HG02943 (cell line): Measurements from ENCODE around the gene FRMD4B.
"Not testable (repeated sequence)": the region's sequence is repeated elsewhere in the genome, so short reads cannot be mapped to it uniquely, and the experiment has no call there.

Experiments
- ATAC-seq: cut with Tn5 transposase; IDR thresholded peaks from one replicate; pipeline ENCODE4 v1.9.1; 2021; ENCODE audit warnings: mild to moderate bottlenecking, low read depth, moderate library complexity; ENCODE audit not compliant: unreplicated experiment

FRMD4B gene

DNA sequence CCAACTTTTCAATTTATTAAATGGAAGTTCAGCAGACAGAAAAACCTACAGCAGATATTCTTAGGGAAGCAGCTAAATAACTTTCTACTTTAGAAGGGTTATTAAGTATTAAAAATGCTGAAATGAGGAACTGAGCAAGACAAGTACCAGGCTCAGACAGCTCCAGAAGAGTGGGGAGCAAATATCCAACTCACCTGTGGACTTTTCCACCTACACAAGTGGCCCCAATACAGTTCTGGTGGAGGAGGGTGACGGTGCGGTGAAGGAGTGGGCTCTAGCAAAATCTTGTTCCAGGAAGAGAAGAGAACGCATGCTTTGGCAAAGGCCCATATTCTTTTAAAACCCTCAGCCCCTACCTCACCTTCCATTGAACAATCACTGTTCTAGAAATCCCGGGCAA is 133.7 kb downstream of the FRMD4B start:
- no peak for ATAC-seq

DNA sequence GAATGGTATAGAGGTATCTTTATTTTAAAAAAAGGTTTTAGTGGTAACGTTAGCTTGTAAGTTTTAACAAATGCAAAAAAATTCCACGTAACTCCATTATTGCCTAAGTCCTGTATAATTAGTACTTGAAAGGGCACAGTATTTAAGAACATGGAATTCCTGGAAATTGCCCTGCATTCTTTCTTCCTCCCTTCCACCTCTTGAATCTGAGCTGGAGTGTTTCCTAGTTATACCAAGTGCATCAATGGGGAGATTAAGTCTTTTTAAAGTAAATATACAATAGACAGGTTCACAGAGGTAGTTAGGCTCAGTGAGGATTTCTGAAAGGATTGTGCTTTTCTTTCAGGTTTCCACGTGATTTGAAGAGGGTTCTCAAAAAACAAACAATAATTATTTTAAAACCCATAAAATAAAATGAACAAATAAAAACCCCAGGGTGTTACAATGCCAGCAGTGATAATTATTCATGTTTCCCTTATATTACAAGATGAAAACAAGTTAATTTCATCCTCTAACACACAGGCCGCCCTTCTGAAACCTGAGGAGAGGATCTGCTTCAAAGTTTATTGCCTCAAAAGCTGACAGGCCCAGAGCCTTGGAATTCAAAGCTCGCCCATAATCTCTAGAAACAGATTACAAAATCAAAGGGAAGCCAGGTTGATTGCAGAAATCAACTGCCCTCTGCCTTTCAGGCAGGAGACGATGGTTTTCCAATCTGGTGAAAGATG is 134.6 kb downstream of the FRMD4B start:
- no peak for ATAC-seq

DNA sequence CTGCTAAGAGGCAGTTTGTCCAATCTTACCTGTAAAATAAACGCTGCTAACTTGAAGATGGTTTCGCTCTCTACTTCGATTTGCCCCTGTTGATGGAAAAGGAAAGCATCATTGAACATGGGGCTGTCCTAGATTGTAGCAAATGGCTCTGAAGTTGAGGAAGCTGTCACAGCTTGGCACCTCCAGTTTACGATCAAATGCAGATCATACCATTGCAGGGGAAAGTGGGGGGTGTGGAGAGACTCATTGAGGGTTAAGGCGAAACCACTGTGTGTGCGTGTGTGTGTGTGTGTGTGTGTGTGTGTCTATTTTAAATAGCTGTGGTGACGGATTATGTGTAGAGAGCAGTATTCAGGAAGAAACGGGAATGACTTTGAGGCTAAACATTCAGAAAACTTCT is 135.9 kb downstream of the FRMD4B start:
- ATAC-seq, result no peak

DNA sequence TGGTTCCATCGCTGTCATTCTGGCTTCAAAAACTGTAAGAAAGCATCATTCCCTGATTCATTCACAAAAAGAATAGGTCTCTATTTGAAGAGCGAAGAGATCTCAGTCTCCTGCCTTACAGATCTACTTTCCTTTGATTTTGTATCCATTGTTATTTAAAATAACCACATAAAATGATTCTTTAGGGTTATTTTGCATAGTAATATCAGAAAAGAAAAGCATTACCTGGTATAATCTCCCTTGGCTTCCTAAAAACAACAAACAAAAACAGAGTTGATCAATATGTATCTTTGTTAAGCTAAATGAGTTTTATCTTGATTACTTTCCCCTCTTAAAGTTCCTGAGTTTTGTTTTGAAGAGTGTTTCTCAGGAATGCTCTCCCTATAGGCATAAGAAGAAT is 136.9 kb downstream of the FRMD4B start:
- no peak for ATAC-seq

DNA sequence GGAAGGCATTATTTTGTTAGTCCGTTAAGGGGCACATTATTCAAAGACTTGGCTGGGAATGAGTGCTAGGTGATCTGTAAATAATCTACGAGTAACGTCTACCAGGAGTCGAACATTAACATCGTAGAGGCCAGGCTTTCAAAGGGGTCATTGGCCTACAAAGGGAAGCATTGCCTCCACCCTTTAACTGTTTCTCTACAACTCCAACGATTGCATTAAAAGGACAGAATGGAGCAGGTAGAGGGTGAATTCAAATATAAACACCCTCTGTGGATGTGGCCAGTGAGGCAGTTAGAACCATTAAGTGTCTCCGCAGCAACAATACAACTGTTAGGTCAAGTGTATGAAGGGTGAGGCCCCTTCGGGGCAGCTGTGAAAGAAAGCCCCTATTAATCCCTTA is 137.5 kb downstream of the FRMD4B start:
- ATAC-seq, result no peak

DNA sequence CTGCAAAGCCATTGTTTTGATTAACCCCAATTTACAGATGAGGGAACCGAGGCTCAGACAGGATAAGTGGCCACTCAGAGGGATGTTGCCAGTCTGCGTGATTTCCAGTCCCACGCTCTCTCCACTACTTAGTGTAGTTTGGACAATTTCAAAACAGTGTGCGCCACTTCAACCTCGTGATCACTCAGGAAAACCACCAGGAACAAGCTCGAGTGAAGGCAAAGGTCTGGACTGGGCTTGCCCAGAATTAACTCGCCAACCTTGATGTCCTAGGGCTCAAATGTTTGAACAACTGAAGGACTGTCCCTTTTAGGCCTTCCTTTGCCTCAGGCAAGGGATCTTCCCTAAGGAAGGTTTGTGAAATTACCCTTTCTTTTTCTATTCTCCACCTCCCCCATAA is 139.3 kb downstream of the FRMD4B start:
- no peak for ATAC-seq

DNA sequence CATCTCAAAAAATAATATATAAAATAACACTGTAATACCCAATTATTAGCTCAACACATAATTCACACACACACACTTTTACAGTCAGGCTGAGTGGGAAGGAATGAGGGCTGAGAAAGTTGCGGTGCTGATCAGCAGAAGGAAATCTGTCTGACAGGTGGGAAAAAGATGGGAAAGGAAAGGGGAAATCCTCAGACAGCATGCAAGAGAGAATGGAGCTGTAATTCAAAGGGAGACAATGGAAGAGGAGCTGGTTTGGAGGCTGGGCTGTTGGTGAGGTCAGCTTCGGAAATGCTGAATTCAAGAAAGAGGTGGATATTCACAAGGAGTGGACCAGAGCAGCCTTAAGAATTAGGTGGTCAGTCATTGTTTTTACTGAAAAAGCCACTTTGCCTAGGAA is 141.8 kb downstream of the FRMD4B start:
- no peak for ATAC-seq

- ATAC-seq, result no peak
Measured at GRCh38 chr3:69241769-69242168, 144.1 kb downstream of the FRMD4B start.

GRCh38 chr3:69240651-69241568 is 145.0 kb downstream of the FRMD4B start:
- no peak for ATAC-seq

GRCh38 chr3:69239063-69239462 is 146.8 kb downstream of the FRMD4B start:
- ATAC-seq, result no peak

DNA sequence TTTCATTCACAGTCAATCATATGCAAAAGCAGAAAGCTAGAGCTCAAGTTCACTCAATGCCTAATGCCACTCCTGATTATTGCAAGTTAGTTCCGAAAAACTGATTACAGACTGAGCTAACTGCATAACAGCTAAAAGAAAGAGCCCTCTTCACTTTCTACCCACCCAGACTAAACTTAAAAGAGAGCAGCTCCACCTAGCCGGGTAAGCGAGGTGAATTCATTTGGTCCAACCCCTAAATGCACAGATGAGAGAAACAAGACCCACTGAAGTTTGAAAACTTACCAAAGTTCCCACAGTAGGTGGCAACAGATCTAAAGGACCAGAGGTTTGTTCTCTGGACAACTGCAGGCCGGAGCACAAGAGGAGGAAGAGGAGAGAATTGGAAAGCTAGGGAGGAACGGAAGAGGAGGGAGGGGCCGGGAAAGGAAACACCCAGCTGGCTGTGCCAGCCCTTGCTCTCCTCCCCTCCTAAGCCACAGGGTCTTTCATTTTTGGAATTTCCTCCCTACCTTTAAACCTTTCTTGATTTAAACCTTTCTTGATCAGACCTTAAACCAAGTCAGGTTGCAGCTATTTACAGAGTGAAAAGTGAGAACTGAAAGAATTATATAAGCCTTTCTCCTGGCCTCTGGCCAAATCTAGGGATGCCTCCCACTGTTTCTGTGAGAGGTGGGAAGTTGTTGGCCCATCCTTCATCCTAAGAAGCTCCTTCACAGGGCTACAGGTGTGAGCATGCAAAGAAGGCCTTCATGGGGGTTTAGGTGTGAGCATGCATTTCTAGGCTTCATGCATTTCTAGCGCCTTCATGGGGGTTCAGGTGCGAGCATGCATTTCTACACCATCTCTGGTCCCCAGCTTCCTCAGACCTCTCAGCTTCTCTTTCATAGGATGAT is 148.8 kb downstream of the FRMD4B start:
- no peak for ATAC-seq

DNA sequence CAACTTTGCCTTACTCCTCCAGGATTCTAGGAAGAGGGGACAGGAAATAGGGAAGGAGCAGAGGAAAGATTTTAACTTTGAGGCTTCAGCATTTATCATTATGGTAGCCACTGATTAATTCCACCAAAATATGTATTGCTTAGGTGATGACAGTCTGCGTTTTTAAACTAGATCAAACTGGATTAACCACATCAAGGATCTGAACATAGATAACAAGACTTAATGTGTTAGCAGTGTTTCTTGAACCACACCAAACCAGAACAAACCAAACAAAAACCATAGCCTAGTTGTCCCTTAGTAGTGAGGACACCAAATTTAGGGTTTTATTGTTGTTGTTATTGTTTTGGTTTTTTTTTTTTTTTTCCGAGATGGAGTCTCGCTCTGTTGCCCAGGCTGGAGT is 150.0 kb downstream of the FRMD4B start:
- ATAC-seq, result no peak

DNA sequence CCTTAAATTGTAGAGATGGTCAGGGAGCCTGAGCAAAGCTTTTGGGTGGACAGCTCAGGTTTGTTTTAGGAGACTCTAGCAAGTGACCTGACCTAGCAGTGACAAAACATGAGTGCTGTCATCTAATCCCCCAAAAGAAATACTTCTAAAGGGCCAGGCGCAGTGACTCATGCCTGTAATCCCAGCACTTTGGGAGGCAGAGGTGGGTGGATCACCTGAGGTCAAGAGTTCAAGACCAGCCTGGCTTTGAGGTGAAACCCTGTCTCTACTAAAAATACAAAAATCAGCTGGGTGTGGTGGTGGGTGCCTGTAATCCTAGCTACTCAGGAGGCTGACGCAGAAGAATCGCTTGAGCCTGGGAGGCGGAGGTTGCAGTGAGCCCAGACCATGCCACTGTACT is 150.7 kb downstream of the FRMD4B start:
- not testable (repeated sequence) for ATAC-seq

GRCh38 chr3:69232482-69232881 is 153.4 kb downstream of the FRMD4B start:
- no peak for ATAC-seq

DNA sequence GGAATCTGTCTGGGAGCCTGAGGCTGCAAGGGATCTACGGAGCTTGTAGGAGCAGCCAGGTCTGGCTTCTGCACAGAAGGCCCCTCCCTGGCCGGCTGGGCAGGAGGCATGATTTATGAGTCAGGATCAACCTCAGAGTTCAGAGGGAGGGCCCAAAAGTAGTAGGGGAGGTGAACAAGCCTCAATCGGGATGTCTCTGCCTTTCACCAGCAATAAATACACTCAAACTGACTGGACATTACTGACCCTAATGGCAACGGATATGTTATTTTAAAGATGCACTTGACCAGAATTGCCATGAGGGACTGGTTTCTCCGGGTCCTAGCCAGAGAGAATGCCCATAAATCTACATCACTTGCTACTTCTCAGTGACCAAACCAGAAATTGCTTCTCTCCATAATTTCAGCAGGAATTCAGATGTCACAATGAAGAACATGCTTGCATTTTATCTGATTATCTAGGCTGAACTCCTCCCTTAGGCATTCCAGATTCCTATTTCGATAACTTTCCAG is 153.9 kb downstream of the FRMD4B start:
- no peak for ATAC-seq

- no peak for ATAC-seq
Measured at GRCh38 chr3:69226071-69226470, 159.8 kb downstream of the FRMD4B start.

GRCh38 chr3:69219101-69219708 is 166.7 kb downstream of the FRMD4B start:
- no peak for ATAC-seq

DNA sequence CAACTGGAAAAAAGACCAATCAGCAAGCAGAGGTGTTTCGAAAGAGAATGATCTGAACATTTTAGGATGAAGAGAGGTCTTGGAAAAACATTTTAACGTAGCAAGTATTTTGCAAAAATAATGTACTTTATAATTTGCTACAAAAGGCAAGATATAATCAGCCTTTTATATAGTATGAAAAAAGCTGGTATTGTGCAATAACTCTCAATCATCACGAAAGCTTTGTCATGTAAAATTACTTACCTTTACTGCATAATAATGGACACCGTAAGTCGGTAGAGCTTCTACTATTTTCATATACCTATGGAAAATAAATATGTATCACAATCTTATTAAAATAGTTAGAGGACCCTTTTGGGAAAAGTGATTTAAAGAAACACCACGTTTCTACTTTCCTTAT is 167.8 kb downstream of the FRMD4B start:
- ATAC-seq, result no peak

GRCh38 chr3:69216981-69217380 is 168.9 kb downstream of the FRMD4B start:
- ATAC-seq, result no peak

DNA sequence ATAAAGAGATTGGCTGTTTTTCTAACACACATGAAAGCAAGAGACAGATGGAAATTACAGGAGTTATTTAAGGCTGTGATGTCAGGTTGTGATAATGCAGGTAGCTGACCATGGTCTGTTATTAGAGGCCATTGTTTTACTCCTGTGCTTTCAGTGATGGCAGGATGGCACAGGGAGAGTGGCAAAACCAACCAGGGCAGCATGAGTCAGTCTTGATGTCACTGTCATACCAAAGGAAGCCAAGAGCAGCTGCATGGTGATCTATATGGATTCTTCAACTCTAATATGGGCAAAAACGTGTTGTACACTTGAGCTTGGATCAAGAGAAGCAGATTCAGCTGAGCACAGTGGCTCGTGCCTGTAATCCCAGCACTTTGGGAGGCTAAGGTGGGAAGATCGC is 171.6 kb downstream of the FRMD4B start:
- ATAC-seq, result no peak
